Kidney (tissue), 14 donors: ENCODE measurements around the gene CTXN1. TPM values are rescaled to one million over a fixed set of nuclear protein-coding genes. Genes with fewer than 3 reads are reported as not detected.

Experiments used
- DNase-seq, 5 donors: peaks; one replicate each; pipeline ENCODE4 v3.0.0-alpha.2; 2013 to 2020
- FAIRE-seq: peaks from 2 replicates; lab custom pipeline; 2012; peaks lifted over from hg19 to GRCh38; lab: Jason Lieb, UNC
- H3K27ac ChIP-seq, 2 donors: one replicate each; pipeline ENCODE4 v1.7.0; 2013; ENCODE audit warnings: low read depth in 2 of 2, low read length in 2 of 2, inconsistent platforms in 1 of 2
- H3K27me3 ChIP-seq: one replicate; pipeline ENCODE4 v1.7.1; 2013; ENCODE audit warnings: low read length, inconsistent platforms; ENCODE audit not compliant: control insufficient read depth, insufficient read depth
- H3K36me3 ChIP-seq, 3 donors: one replicate each; pipeline versions ENCODE4 v1.7.0 to v1.7.1; 2013; ENCODE audit warnings: low read length in 3 of 3, control low read depth in 1 of 3, inconsistent platforms in 1 of 3; ENCODE audit not compliant: insufficient read depth in 3 of 3, control insufficient read depth in 2 of 3
- H3K4me1 ChIP-seq, 3 donors: one replicate each; pipeline versions ENCODE4 v1.7.0 to v1.7.1; 2013; ENCODE audit warnings: low read length in 3 of 3, inconsistent platforms in 1 of 3, low read depth in 1 of 3; ENCODE audit not compliant: control insufficient read depth in 2 of 3, insufficient read depth in 2 of 3
- H3K4me3 ChIP-seq, 3 donors: one replicate each; pipeline versions ENCODE4 v1.7.0 to v1.8.1; 2013; ENCODE audit warnings: low read length in 3 of 3, control low read depth in 1 of 3, inconsistent platforms in 1 of 3
- H3K9ac ChIP-seq, 3 donors: one replicate each; pipeline versions ENCODE4 v1.7.0 to v1.7.1; 2013; ENCODE audit warnings: low read length in 3 of 3, control low read depth in 1 of 3, inconsistent platforms in 1 of 3
- H3K9me3 ChIP-seq, 3 donors: one replicate each; pipeline versions ENCODE4 v1.7.0 to v1.7.1; 2013; ENCODE audit warnings: low read length in 3 of 3, control low read depth in 1 of 3, inconsistent platforms in 1 of 3; ENCODE audit not compliant: control insufficient read depth in 2 of 3, insufficient read depth in 1 of 3
- intact Hi-C: fragments of 100-400 bp; cut with DNase I; formaldehyde crosslinking; loops from one replicate; pipeline ENCODE4 v1.11.1; 2022
- polyA plus RNA-seq: library from polyadenylated mRNA; stranded (reverse); fragments of 350-450 nt; fragmentation: Illumina TruSeq; extraction: RNeasy Lipid Tissue Mini Kit (QIAGEN cat#74804); gene quantifications from one replicate; pipeline ENCODE4 v1.2.3, GENCODE V29; 2014; ENCODE audit warnings: low read depth, low replicate concordance; ENCODE audit not compliant: insufficient read depth
- total RNA-seq: library from RNA; stranded (reverse); fragmentation: NEBNext Ultra II Directional; extraction: Animal tissue kit (Norgen Biotek cat#: 25700); gene quantifications from one replicate; pipeline ENCODE4 v1.2.1, GENCODE V29; 2021
- TF ChIP-seq, protein P1 (sequence below): IDR thresholded peaks from 3 replicates; pipeline ENCODE4 v1.5.1; 2012; ENCODE audit warnings: mild to moderate bottlenecking, moderate library complexity, borderline replicate concordance; ENCODE audit not compliant: insufficient read depth; ENCODE audit errors: extremely low read depth
- donor health status: control.
- donor health status: control.
- donor health status: control.
- donor health status: control.
- donor health status: control.
- donor health status: DM: yes; HTN: yes; CAD: no.
- donor health status: Normal renal cell carcinoma (clear cell type).

Gene CTXN1
- total and polyA plus RNA-seq, 2 donors from 2014 or later: 8.9 to 25.9 TPM

DNA sequence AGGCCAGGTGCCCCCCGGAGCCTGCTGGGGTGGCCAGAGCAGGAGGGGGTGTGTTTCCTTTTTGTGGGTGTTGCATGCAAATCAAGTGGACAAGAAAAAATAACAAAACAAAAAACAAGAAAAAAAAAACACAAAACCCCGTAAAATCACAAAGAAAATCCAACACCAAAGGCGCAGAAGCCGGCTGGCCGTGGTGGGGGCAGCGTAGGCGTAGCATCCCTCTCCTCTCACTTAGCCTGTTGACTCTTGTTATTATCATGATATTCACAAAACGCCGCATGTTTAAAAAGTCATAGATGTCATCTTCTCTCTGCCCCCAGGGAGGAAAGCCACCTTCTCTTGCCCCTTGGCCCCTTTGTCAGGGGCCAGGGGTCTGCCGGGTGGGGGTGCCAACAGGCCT, 12.3 kb downstream of the CTXN1 start:
- H3K36me3 ChIP-seq: peaks cover 0 to 10% (median 2%) of the 10 kb centered on the region in 3 donors
- H3K9me3 ChIP-seq: no peaks in the 10 kb centered on the region
- no peak overlapping the region for H3K9ac ChIP-seq
- no peak for DNase-seq
- TF ChIP-seq, protein P1, sequence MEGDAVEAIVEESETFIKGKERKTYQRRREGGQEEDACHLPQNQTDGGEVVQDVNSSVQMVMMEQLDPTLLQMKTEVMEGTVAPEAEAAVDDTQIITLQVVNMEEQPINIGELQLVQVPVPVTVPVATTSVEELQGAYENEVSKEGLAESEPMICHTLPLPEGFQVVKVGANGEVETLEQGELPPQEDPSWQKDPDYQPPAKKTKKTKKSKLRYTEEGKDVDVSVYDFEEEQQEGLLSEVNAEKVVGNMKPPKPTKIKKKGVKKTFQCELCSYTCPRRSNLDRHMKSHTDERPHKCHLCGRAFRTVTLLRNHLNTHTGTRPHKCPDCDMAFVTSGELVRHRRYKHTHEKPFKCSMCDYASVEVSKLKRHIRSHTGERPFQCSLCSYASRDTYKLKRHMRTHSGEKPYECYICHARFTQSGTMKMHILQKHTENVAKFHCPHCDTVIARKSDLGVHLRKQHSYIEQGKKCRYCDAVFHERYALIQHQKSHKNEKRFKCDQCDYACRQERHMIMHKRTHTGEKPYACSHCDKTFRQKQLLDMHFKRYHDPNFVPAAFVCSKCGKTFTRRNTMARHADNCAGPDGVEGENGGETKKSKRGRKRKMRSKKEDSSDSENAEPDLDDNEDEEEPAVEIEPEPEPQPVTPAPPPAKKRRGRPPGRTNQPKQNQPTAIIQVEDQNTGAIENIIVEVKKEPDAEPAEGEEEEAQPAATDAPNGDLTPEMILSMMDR: no peak
- peaks cover 0 to 13% (median 0%) of the 10 kb centered on the region in 3 donors for H3K4me1 ChIP-seq
- H3K27ac ChIP-seq: no peak overlapping the region
- no peak for FAIRE-seq
- peaks cover 13% of the 10 kb centered on the region for H3K27me3 ChIP-seq
- no peak overlapping the region for H3K4me3 ChIP-seq
- intact Hi-C loops: no loop called here

DNA sequence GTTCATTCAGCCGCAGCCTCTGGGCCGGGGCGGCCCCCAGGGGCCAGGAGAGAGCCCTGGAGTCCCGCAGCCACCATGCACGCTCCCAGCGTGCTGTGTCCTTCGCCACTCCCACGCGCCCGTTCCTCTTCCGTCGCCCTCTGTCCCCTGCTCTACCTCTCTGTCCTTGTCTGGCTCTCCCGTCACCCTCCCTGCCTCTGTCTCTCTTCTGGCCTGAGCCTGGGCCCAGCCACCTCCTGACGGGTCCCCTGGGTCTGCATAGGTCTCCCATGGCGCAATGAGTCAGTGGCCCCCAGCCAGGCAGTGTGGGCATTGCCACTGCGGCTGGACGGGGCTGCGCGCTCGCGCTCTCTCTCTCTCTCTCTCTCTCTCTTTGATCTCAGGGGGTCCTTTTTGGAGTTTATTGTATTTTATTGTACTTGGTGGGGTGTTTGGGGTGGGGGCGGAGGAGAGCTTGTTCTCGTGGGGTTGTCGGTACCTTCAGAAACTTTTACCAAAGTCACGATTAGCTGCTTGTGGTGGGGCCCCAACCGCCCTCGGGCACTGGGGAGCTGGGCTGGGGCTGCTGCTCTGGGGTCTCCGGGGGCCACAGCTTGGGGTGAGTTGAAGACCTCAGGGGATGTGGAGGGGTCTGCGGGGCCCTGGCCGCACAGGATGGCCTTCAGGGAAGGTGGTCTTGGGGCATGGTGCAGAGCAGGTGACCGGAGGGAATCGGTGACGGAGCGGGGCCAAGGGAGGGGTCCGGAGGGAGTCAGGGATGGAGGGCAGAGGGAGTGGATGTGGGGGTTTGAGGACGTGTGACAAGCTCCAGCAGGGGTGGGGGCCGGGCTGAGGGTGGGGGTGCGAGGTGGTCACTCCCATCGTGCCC, 13.0 kb downstream of the CTXN1 start:
- FAIRE-seq: no peak
- Histone ChIP-seq H3K27ac (no peak overlapping the region), H3K9ac (no peak overlapping the region), H3K36me3 (peaks cover 0 to 10% (median 2%) of the 10 kb centered on the region in 3 donors), H3K9me3 (no peaks in the 10 kb centered on the region), H3K4me1 (peaks cover 0 to 13% (median 0%) of the 10 kb centered on the region in 3 donors), H3K27me3 (peaks cover 7% of the 10 kb centered on the region), H3K4me3 (no peak overlapping the region)
- intact Hi-C loops: no loop called here
- TF ChIP-seq, protein P1: no peak
- DNase-seq: no peak

GRCh38 chr19:7912144-7912696, 13.7 kb downstream of the CTXN1 start:
- peaks cover 0 to 10% (median 2%) of the 10 kb centered on the region in 3 donors for H3K36me3 ChIP-seq
- DNase-seq (no peak), FAIRE-seq (no peak)
- no peak overlapping the region for H3K9ac ChIP-seq
- no peak overlapping the region for H3K27ac ChIP-seq
- H3K4me3 ChIP-seq: no peak overlapping the region
- peaks cover 0 to 8% (median 0%) of the 10 kb centered on the region in 3 donors for H3K4me1 ChIP-seq
- H3K27me3 ChIP-seq: peaks cover 7% of the 10 kb centered on the region
- intact Hi-C loops: no loop called here
- no peaks in the 10 kb centered on the region for H3K9me3 ChIP-seq
- TF ChIP-seq, protein P1: no peak
